Suppressor macrophage (primary cell): ENCODE results near the gene UBE2C.

Experiments used
- DNase-seq, 4 experiments: peaks; one replicate each; pipeline ENCODE4 v3.0.0-alpha.2; 2020 to 2022

The UBE2C gene

GRCh38 chr20:45861221-45862075 is 49.0 kb downstream of the UBE2C start:
- DNase-seq, result no peak

GRCh38 chr20:45863543-45864470 is 51.4 kb downstream of the UBE2C start:
- DNase-seq, result no peak

DNA sequence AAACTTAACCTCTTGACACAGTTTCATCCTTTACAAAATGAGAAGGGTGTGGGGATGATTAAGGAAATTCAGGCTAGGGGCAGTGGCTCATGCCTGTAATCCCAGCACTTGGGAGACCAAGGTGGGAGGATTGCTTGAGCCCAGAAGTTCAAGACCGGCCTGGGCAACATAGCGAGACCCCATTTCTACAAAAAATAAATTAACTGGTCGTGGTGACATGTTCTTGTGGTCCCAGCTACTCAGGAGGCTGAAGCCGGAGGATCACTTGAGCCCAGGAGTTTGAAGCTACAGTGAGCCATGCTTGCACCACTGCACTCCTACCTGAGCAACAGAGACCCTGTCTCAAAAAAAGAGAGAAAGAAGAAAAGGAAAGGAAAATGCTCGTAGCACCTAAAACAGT is 54.0 kb downstream of the UBE2C start:
- DNase-seq, result no peak
